C4-2B (cell line): ENCODE measurements around the gene PRDM1.

Experiments
- ZFX ChIP-seq: fragments of 450-650 bp; IDR thresholded peaks from 2 replicates; pipeline ENCODE4 v1.6.1; 2017
- TF ChIP-seq, protein P1 (sequence below): fragments of 450-650 bp; conservative IDR thresholded peaks from 2 replicates; pipeline ENCODE4 v1.5.1; 2017; ENCODE audit warnings: mild to moderate bottlenecking

DNA sequence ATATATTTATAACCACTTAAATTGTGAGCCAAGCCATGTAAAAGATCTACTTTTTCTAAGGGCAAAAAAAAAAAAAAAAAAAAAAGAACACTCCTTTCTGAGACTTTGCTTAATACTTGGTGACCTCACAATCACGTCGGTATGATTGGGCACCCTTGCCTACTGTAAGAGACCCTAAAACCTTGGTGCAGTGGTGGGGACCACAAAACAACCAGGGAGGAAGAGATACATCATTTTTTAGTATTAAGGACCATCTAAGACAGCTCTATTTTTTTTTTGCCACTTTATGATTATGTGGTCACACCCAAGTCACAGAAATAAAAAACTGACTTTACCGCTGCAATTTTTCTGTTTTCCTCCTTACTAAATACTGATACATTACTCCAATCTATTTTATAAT, 22.9 kb downstream of the PRDM1 start:
- TF ChIP-seq, protein P1, sequence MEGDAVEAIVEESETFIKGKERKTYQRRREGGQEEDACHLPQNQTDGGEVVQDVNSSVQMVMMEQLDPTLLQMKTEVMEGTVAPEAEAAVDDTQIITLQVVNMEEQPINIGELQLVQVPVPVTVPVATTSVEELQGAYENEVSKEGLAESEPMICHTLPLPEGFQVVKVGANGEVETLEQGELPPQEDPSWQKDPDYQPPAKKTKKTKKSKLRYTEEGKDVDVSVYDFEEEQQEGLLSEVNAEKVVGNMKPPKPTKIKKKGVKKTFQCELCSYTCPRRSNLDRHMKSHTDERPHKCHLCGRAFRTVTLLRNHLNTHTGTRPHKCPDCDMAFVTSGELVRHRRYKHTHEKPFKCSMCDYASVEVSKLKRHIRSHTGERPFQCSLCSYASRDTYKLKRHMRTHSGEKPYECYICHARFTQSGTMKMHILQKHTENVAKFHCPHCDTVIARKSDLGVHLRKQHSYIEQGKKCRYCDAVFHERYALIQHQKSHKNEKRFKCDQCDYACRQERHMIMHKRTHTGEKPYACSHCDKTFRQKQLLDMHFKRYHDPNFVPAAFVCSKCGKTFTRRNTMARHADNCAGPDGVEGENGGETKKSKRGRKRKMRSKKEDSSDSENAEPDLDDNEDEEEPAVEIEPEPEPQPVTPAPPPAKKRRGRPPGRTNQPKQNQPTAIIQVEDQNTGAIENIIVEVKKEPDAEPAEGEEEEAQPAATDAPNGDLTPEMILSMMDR = no peak
- TF ChIP-seq ZFX = no peak
